GM12864 (cell line): Measurements from ENCODE around the gene HECTD1.
"Not testable (repeated sequence)": the region's sequence is repeated elsewhere in the genome, so short reads cannot be mapped to it uniquely, and the experiment has no call there.

Experiments
- DNase-seq: peaks from one replicate; pipeline ENCODE4 v3.0.0-alpha.2; 2011; ENCODE audit warnings: low read depth
- H3K4me3 ChIP-seq: 2 replicates; pipeline ENCODE4 v1.5.1; 2011; ENCODE audit warnings: mild to moderate bottlenecking, low read depth, low read length, control low read depth
- TF ChIP-seq, protein P1 (sequence below): IDR thresholded peaks from 2 replicates; pipeline ENCODE4 v1.5.1; 2011; ENCODE audit warnings: low read depth, mild to moderate bottlenecking, moderate library complexity, low read length, control low read depth, inconsistent platforms; ENCODE audit errors: missing control alignments

The HECTD1 gene

GRCh38 chr14:31110872-31111271 is 96.7 kb downstream of the HECTD1 start:
- TF ChIP-seq, protein P1, sequence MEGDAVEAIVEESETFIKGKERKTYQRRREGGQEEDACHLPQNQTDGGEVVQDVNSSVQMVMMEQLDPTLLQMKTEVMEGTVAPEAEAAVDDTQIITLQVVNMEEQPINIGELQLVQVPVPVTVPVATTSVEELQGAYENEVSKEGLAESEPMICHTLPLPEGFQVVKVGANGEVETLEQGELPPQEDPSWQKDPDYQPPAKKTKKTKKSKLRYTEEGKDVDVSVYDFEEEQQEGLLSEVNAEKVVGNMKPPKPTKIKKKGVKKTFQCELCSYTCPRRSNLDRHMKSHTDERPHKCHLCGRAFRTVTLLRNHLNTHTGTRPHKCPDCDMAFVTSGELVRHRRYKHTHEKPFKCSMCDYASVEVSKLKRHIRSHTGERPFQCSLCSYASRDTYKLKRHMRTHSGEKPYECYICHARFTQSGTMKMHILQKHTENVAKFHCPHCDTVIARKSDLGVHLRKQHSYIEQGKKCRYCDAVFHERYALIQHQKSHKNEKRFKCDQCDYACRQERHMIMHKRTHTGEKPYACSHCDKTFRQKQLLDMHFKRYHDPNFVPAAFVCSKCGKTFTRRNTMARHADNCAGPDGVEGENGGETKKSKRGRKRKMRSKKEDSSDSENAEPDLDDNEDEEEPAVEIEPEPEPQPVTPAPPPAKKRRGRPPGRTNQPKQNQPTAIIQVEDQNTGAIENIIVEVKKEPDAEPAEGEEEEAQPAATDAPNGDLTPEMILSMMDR, result no peak
- DNase-seq, result no peak
- H3K4me3 ChIP-seq, result no peak overlapping the region

DNA sequence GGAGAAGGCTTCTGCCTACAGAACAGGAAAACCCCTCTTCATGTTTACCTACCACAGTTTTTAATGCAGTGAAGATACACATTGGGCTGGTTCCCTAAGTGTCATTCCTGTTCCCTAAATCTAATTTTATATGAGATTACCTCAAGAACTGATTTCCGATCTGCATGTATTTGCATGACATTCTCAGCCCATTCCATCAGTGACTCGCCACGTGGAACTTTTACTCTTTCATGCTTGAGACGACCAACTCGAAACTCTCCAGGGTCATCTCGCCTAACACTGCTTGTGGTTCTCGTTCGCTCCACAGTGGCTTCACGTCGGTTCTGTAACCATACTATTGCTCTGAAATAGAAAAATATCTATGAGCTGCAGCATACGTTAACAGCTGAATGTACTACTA is 98.3 kb downstream of the HECTD1 start:
- no peak overlapping the region for H3K4me3 ChIP-seq
- TF ChIP-seq, protein P1, result no peak
- DNase-seq, result no peak

DNA sequence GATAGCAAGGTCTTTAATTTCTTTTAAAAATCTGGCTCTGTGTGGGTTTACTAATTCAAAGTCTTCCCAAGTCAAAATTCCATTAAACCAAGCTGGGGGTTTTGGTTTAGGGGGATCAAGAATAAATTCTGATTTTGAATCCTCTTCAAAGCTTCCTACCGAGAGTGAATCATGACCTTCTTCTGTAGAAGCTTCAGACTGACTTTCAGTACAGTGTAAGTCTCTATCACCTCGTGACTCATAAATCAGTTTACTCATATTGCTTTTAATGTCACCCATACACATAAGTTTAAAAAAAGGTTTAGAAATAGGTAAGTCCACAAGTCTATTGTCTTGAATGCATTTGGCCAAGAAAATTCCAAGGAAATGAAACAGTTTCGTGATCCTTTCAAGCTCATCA is 100.8 kb downstream of the HECTD1 start:
- TF ChIP-seq, protein P1, result no peak
- no peak overlapping the region for H3K4me3 ChIP-seq
- DNase-seq, result no peak

DNA sequence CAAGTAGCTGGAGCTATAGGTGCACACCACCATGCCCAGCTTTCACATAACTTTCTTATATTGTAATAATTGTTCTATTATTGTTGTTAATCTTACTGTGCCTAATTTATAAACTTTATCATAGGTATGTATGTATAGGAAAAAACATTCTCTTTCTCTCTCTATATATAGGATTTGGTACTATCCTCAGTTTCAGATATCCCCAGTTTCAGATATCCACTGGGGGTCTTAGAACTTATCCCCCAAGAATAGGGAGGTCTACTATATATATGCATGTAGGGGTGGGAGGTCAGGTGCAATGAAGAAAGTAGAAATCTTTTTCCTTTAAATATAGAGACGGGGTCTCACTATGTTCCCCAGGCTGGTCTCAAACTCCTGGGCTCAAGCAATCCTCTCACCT is 110.5 kb downstream of the HECTD1 start:
- no peak overlapping the region for H3K4me3 ChIP-seq
- TF ChIP-seq, protein P1, result no peak
- DNase-seq, result no peak

- DNase-seq, result no peak
- TF ChIP-seq, protein P1, result no peak
- no peak overlapping the region for H3K4me3 ChIP-seq
Measured at GRCh38 chr14:31096255-31096654, 111.3 kb downstream of the HECTD1 start.

GRCh38 chr14:31095817-31096216 is 111.8 kb downstream of the HECTD1 start:
- DNase-seq, H3K4me3 ChIP-seq: not testable (repeated sequence)

DNA sequence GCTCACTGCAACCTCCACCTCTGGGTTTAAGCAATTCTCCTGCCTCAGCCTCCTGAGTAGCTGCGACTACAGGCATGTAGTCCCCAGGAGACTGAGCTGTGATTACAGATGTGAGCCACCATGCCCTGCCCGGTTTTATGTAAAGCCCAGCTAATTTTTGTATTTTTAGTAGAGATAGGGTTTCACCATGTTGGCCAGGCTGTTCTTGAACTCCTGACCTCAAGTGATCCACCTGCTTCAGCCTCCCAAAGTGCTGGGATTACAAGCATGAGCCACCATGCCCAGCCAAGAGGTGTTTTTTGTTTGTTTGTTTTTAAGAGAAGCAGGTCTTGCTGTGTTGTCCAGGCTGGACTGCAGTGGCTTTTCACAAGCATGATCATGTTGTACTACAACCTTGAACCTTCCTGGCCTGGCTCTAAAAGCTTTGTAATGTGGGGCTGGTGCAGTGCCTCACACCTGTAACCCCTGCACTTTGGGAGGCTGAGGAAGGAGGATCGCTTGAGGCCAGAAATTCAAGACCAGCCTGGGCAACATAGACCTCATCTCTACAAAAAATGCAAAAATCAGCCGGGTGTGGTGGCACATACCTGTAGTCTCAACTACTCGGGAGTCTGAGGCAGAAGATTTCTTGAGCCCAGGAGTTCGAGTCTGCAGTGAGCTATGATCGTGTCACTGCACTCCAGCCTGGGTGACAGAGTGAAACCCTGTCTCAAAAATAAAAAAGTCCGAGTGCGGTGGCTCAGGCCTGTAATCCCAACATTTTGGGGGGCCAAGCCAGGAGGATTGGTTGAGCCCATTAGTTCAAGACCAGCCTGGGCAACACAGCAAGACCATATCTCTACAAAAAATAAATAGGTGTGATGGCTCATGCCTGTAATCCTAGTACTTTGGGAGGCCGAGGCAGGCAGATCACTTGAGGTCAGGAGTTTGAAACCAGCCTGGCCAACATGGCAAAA is 113.4 kb downstream of the HECTD1 start:
- not testable (repeated sequence) for H3K4me3 ChIP-seq, DNase-seq

DNA sequence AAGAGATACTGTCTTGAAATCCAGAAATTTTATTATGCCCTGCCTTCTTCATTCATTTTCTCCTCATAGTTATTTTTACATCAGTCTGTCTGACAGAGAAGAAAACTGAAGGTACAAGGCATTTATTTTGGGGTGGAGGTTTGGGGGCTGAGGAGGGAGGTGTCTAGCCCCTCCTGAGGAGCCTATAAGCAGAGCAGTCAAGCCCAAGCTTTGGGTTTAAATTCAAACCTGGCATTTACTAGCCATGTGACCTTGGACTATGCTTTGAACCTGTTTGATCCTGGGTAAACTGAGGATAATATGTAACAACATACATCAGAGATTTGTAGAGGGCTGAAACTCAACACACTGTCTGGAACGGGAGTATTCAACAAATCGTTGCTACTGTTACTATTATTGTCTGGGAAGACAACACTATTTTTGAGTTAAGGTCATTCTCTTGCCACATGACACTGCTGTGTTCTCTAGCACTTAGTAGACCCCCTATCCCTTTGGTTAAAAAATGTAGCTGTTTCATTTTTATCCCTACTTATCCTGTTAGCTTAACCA is 115.4 kb downstream of the HECTD1 start:
- TF ChIP-seq, protein P1, result no peak
- no peak for DNase-seq

More for the DNA sequence above, 115.4 kb downstream of the HECTD1 start:
- no peak overlapping the region for H3K4me3 ChIP-seq
